ENCODE data around the gene IGSF6.
"Not testable (repeated sequence)": the region's sequence is repeated elsewhere in the genome, so short reads cannot be mapped to it uniquely, and the experiment has no call there.

The IGSF6 gene

GRCh38 chr16:21654466-21654865 is 2.1 kb upstream of the IGSF6 start:
- DNase-seq (ENCODE audit: low read depth in 2 of 2) = no peak

GRCh38 chr16:21653571-21653970 is 1.2 kb upstream of the IGSF6 start:
- no peak for DNase-seq (ENCODE audit: low read depth in 2 of 2)

- DNase-seq (ENCODE audit: low read depth in 2 of 2) = no peak
Observed at GRCh38 chr16:21651515-21651914, 893 bp downstream of the IGSF6 start.

- DNase-seq (ENCODE audit: low read depth in 2 of 2) = no peak
Observed at GRCh38 chr16:21650521-21650920, 1.9 kb downstream of the IGSF6 start.

- not testable (repeated sequence) for DNase-seq (ENCODE audit: low read depth in 2 of 2)
Observed at GRCh38 chr16:21649826-21650406, 2.5 kb downstream of the IGSF6 start.

GRCh38 chr16:21647562-21648164 is 4.7 kb downstream of the IGSF6 start:
- DNase-seq (ENCODE audit: low read depth in 2 of 2) = no peak

- peak; percentile 51 to 64 for DNase-seq (ENCODE audit: low read depth in 2 of 2)
Observed at GRCh38 chr16:21646721-21647561, 5.5 kb downstream of the IGSF6 start.

- DNase-seq (ENCODE audit: low read depth in 2 of 2) = no peak
Observed at GRCh38 chr16:21646091-21646490, 6.3 kb downstream of the IGSF6 start.

- no peak for DNase-seq (ENCODE audit: low read depth in 2 of 2)
Observed at GRCh38 chr16:21645261-21645721, 7.1 kb downstream of the IGSF6 start.

GRCh38 chr16:21644674-21645073 is 7.7 kb downstream of the IGSF6 start:
- DNase-seq (ENCODE audit: low read depth in 2 of 2) = no peak

- no peak for DNase-seq (ENCODE audit: low read depth in 2 of 2)
Observed at GRCh38 chr16:21643785-21644184, 8.6 kb downstream of the IGSF6 start.

- no peak for DNase-seq (ENCODE audit: low read depth in 2 of 2)
Observed at GRCh38 chr16:21642861-21643260, 9.5 kb downstream of the IGSF6 start.

GRCh38 chr16:21641916-21642315 is 10.5 kb downstream of the IGSF6 start:
- no peak for DNase-seq (ENCODE audit: low read depth in 2 of 2)

- DNase-seq (ENCODE audit: low read depth in 2 of 2) = no peak
Observed at GRCh38 chr16:21639493-21639892, 12.9 kb downstream of the IGSF6 start.

GRCh38 chr16:21638573-21638975 is 13.8 kb downstream of the IGSF6 start:
- no peak for DNase-seq (ENCODE audit: low read depth in 2 of 2)

GRCh38 chr16:21637032-21637968 is 15.1 kb downstream of the IGSF6 start:
- no peak for DNase-seq (ENCODE audit: low read depth in 2 of 2)

GRCh38 chr16:21635694-21636093 is 16.7 kb downstream of the IGSF6 start:
- not testable (repeated sequence) for DNase-seq (ENCODE audit: low read depth in 2 of 2)

GRCh38 chr16:21634216-21634615 is 18.2 kb downstream of the IGSF6 start:
- no peak for DNase-seq (ENCODE audit: low read depth in 2 of 2)

GRCh38 chr16:21631951-21632575 is 20.3 kb downstream of the IGSF6 start:
- DNase-seq (ENCODE audit: low read depth in 2 of 2) = not testable (repeated sequence)

- not testable (repeated sequence) for DNase-seq (ENCODE audit: low read depth in 2 of 2)
Observed at GRCh38 chr16:21631376-21631775, 21.0 kb downstream of the IGSF6 start.

GRCh38 chr16:21630866-21631265 is 21.5 kb downstream of the IGSF6 start:
- DNase-seq (ENCODE audit: low read depth in 2 of 2) = not testable (repeated sequence)

Measured in activated CD8-positive, alpha-beta memory T cell treated with anti-CD3 and anti-CD28 coated beads for 4 hours (primary cell).